CD4-positive, alpha-beta T cell treated with Interferon gamma for 1 hour (primary cell): ENCODE results near the gene HIVEP1.

Source experiments
- DNase-seq: peaks from one replicate; pipeline ENCODE4 v3.0.0-alpha.2; 2020

HIVEP1 gene

GRCh38 chr6:12200015-12200564 is 188.0 kb downstream of the HIVEP1 start:
- no peak for DNase-seq

DNA sequence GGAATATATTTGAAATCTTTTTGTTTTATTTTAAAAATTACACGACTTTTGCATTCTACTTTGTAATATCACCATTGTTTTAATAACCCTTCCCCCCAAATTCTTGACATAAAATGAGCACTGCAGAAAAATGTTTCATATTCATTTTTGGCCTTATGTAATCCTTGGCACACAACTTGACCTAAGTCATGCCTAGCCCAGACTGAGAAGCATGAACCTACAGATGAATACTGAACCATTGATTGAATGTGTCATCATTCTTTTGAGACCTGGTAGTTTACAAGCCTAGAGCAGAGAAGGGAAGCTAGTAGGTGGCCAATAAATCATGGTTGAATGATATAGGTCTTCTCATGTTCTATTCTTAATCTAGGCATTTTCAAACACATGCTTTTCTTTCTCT is 188.6 kb downstream of the HIVEP1 start:
- DNase-seq: no peak

- no peak for DNase-seq
These were observed 190.9 kb downstream of the HIVEP1 start for GRCh38 chr6:12203001-12203400.

DNA sequence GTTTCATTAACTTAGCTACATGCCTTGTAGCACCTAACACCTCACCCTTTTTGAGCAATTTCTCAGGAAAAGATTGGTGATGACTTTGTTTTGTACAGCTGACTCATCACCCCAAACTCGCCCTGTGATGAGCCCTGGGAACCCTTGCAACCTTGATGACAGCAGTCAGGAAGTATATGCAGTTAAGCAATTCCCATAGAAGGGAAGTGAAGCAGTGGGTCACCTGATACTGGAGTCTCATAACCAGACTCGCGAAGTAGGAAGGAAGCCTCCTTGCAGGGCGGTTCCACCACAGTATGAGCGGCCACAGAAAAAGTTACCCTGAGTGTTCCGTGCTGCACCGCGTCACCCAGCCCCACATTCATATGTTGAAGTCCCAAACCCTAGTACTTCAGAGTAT is 196.1 kb downstream of the HIVEP1 start:
- DNase-seq: peak; percentile 72

DNA sequence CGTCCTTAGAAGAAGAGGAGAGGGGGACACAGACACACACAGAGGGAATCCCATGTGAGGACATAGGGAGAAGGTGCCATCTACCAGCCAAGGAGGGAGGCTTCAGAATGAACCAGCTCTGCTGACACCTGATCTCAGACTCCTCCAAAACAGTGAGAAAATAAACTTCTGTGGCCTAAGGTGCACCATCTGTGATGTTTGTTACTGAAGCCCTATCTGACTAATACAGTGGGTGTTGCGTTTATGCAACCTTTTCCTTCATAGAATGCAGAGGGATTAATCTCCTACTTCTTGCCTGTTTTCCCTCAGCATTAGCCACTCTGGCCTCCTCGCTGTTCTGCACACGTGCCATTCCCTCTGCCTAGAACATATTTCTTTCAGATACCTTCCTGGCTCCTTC is 196.6 kb downstream of the HIVEP1 start:
- no peak for DNase-seq
